Prostate gland (tissue), 2 donors: ENCODE data around the gene SOX10. TPM values are rescaled to one million over a fixed set of nuclear protein-coding genes. Genes with fewer than 3 reads are reported as not detected.
"Not testable (repeated sequence)": the region's sequence is repeated elsewhere in the genome, so short reads cannot be mapped to it uniquely, and the experiment has no call there.

Experiments
- DNase-seq: peaks from one replicate; pipeline ENCODE4 v3.0.0-alpha.2; 2019; ENCODE audit warnings: low spot score
- H3K27ac ChIP-seq, 2 donors: fragments of 200-600 bp; sonication (generic); 2 replicates each; pipeline ENCODE4 v1.5.1; 2017 to 2019
- H3K27me3 ChIP-seq: fragments of 200-600 bp; sonication (generic); replicated peaks from 2 replicates; pipeline ENCODE4 v1.5.1; 2019; ENCODE audit not compliant: insufficient read depth
- H3K36me3 ChIP-seq, 2 donors: fragments of 200-600 bp; sonication (generic); 1 replicate in 1 of 2; 2 replicates in 1 of 2; pipeline versions ENCODE4 v1.5.1 to v1.8.1; 2017 to 2019
- H3K4me1 ChIP-seq: fragments of 200-600 bp; sonication (generic); replicated peaks from 2 replicates; pipeline ENCODE4 v1.5.1; 2019
- H3K4me3 ChIP-seq, 2 donors: fragments of 200-600 bp; sonication (generic); 2 replicates each; pipeline ENCODE4 v1.5.1; 2017 to 2019
- H3K9me3 ChIP-seq: fragments of 200-600 bp; sonication (generic); 2 replicates; pipeline ENCODE4 v1.5.1; 2017
- POLR2A ChIP-seq: fragments of 450-650 bp; IDR thresholded peaks from one replicate; pipeline ENCODE4 v1.6.1; 2016; ENCODE audit warnings: antibody characterized with exemption, mild to moderate bottlenecking
- POLR2AphosphoS5 ChIP-seq: sonication (generic); formaldehyde crosslinking; IDR thresholded peaks from one replicate; pipeline ENCODE4 v1.6.1; 2017; ENCODE audit warnings: antibody characterized with exemption
- WGBS: methylation state at CpG from one replicate; pipeline ENCODE4 v1.1.5; 2018; 5-methylcytosine and 5-hydroxymethylcytosine counted together
- intact Hi-C: fragments of 100-400 bp; cut with DNase I; formaldehyde crosslinking; loops from one replicate; pipeline ENCODE4 v1.14.2; 2022
- total RNA-seq, 2 donors: library from RNA; depleted of rRNA; stranded (reverse); fragments of >200 nt; gene quantifications; one replicate each; pipeline ENCODE4 v1.1.0, GENCODE V29; 2016
- TF ChIP-seq, protein P1 (sequence below), 4 experiments: fragments of 200-600 bp in 2 of 4; fragments of 450-650 bp in 2 of 4; sonication (generic) in 2 of 4; IDR thresholded peaks; 1 replicate in 3 of 4; 2 replicates in 1 of 4; pipeline ENCODE4 v1.5.1; 2016 to 2019; ENCODE audit warnings: antibody characterized with exemption in 4 of 4, mild to moderate bottlenecking in 2 of 4, moderate library complexity in 2 of 4

SOX10 gene
- total RNA-seq, 2 donors from 2014 or later, result 3.3 to 8.1 TPM

DNA sequence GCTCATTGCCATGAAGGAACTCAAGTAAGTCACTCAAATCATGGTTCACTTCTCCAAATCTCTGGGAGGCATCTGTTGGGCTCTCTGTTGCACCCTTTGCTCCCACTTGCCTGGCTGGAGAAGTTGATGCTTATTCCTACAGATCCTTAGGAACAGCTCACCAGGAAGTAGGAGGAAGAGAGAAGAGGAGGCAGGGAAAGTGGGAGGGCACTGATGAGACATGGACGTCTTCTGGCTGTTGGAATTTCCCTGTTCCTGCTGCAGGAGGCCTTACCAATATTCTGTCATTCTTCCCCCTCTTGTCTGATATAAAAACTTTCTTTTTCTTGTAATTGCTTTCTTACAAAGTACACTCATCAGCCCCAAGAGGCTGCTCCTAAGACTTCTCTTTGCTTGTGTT, 17.2 kb downstream of the SOX10 start:
- TF ChIP-seq POLR2AphosphoS5 (no peak), POLR2A (no peak)
- TF ChIP-seq, protein P1, sequence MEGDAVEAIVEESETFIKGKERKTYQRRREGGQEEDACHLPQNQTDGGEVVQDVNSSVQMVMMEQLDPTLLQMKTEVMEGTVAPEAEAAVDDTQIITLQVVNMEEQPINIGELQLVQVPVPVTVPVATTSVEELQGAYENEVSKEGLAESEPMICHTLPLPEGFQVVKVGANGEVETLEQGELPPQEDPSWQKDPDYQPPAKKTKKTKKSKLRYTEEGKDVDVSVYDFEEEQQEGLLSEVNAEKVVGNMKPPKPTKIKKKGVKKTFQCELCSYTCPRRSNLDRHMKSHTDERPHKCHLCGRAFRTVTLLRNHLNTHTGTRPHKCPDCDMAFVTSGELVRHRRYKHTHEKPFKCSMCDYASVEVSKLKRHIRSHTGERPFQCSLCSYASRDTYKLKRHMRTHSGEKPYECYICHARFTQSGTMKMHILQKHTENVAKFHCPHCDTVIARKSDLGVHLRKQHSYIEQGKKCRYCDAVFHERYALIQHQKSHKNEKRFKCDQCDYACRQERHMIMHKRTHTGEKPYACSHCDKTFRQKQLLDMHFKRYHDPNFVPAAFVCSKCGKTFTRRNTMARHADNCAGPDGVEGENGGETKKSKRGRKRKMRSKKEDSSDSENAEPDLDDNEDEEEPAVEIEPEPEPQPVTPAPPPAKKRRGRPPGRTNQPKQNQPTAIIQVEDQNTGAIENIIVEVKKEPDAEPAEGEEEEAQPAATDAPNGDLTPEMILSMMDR (IDR thresholded peaks at IDR 0.05), result no peak
- WGBS, result 52% methylated on average over 1 of the region's 1 CpG
- intact Hi-C loops, result no loop called here
- H3K27me3 ChIP-seq, result no peaks in the 10 kb centered on the region
- no peak overlapping the region for H3K4me3 ChIP-seq
- H3K4me1 ChIP-seq, result no peaks in the 10 kb centered on the region
- peaks cover 0 to 2% of the 10 kb centered on the region in 2 donors for H3K36me3 ChIP-seq
- DNase-seq, result no peak
- no peaks in the 10 kb centered on the region for H3K9me3 ChIP-seq
- H3K27ac ChIP-seq, result no peak overlapping the region

DNA sequence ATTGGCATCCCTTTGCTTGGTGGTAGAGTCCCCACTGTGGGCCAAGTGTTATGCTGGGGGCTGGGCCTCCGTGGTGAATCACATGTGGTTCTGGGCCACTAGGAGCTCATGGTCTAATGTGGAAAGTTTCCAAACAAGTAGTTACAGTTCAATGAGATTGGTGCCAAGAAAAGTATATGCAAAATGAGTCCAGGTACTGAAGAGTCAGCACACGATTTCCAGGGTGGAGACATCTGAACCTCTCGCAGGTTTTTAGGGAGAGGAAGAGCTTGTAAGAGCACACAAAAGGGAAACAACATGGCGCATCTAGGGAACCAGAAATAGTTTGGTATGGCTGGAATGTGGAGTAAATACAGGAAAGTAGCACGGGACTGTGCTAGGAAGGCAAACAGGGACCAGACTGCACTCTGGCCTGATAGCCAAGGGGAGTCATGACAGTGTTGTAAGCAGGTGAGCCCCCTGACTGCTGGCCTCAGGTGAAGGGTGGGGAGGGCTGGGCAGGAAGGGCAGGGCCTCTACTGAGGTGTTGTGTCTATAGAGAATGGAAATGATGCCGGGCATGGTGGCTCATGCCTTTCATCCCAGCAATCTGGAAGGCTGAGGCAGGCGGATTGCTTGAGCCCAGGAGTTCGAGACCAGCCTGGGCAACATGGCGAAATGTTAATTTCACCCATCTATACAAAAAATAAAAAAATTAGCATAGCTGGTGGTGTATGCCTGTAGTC, 18.3 kb downstream of the SOX10 start:
- intact Hi-C loops, result loop anchor here (2.0 kb wide), 1 partner anchor 149 kb away; no protein-coding TSS in a partner anchor
- peaks cover 0 to 8% of the 10 kb centered on the region in 2 donors for H3K36me3 ChIP-seq
- 63% methylated on average over 9 of the region's 9 CpGs for WGBS

DNA sequence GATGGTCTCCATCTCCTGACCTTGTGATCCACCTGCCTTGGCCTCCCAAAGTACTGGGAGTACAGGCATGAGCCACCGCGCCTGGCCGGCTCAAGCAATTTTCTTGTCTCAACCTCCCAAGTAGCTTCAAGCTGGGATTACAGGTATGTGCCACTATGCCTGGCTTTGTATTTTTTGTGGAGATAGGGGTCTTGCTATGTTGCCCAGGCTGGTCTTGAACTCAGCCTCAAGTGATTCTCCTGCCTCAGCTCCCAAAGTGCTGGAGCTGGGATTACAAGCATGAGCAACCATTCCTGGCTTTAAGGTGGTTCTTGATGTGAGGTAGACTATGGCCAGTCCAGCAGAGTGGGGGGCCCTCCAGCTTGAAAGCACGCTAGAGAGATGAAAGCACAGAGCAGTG, 23.3 kb downstream of the SOX10 start:
- no peaks in the 10 kb centered on the region for H3K4me1 ChIP-seq
- no peaks in the 10 kb centered on the region for H3K9me3 ChIP-seq
- intact Hi-C loops, result no loop called here
- no peaks in the 10 kb centered on the region for H3K27me3 ChIP-seq
- no peak for DNase-seq
- peaks cover 2 to 13% of the 10 kb centered on the region in 2 donors for H3K36me3 ChIP-seq
- 97% methylated on average over 4 of the region's 4 CpGs for WGBS
- TF ChIP-seq, protein P1 (IDR thresholded peaks at IDR 0.05), result no peak
- TF ChIP-seq POLR2A (no peak), POLR2AphosphoS5 (no peak)
- H3K4me3 ChIP-seq, result no peak overlapping the region
- H3K27ac ChIP-seq, result no peak overlapping the region

More for the DNA sequence above, 18.3 kb downstream of the SOX10 start:
- no peaks in the 10 kb centered on the region for H3K9me3 ChIP-seq
- no peaks in the 10 kb centered on the region for H3K4me1 ChIP-seq
- DNase-seq, result no peak
- H3K27me3 ChIP-seq, result no peaks in the 10 kb centered on the region
- no peak overlapping the region for H3K4me3 ChIP-seq
- TF ChIP-seq, protein P1 (IDR thresholded peaks at IDR 0.05), result no peak
- TF ChIP-seq POLR2A (no peak), POLR2AphosphoS5 (no peak)
- H3K27ac ChIP-seq, result no peak overlapping the region

DNA sequence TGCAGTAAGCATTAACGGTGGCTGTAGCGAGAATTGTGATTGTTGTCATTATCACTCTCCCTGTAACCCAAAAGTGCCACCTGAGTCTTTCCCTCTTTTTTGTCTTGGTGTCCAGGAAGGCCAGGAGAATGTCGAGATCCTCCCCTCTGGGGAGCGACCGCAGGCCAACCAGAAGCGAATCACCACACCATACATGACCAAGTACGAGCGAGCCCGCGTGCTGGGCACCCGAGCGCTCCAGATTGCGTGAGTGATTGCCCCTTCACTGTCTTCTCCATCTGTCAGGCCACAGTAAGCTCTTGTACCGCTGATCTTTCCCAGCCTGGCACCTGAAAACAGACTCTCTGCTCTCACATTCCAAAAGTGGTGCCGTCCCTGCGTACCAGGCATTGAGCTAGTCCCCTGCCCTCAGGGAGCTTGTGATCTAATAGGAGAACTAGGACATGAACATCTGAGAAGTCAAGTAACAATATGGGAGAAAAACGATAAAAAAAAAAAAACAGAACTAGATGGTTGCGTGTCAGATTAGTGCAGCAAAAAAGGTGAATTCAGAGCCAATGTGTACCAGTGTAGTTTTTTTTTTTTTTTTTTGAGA, 25.0 kb downstream of the SOX10 start:
- no peak for TF ChIP-seq POLR2A
- TF ChIP-seq, protein P1 (IDR thresholded peaks at IDR 0.05), result no peak
- TF ChIP-seq POLR2AphosphoS5, result no peak
- Histone ChIP-seq H3K4me1 (no peaks in the 10 kb centered on the region), H3K9me3 (no peaks in the 10 kb centered on the region), H3K4me3 (no peak overlapping the region), H3K27ac (no peak overlapping the region), H3K27me3 (no peaks in the 10 kb centered on the region), H3K36me3 (peaks cover 2 to 13% of the 10 kb centered on the region in 2 donors)
- DNase-seq, result no peak
- 96% methylated on average over 18 of the region's 18 CpGs for WGBS
- intact Hi-C loops, result no loop called here

DNA sequence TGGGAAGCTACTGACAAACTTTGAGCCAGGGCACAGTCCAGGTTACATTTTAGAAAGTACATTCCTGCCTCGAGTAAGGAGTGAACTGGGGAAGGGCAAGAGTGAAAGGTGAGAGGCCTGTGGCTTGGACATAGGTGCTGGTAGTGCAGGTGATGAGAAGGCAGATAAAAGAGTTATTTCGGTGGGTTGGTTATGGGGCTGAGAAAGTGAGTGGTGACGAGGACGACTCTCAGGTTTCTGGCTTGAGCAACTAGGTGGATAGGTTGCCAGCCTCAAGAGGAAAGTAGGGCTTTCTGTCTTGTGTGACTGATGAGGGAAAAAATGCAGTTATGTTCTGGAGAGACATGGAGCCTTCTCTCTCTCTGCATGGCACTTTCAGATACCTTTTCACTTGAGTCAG, 27.1 kb downstream of the SOX10 start:
- Histone ChIP-seq H3K4me1 (no peaks in the 10 kb centered on the region), H3K27me3 (no peaks in the 10 kb centered on the region), H3K36me3 (peaks cover 2 to 12% of the 10 kb centered on the region in 2 donors), H3K9me3 (no peaks in the 10 kb centered on the region), H3K4me3 (no peak overlapping the region), H3K27ac (no peak overlapping the region)
- DNase-seq, result no peak
- TF ChIP-seq POLR2A, result no peak
- no peak for TF ChIP-seq POLR2AphosphoS5
- TF ChIP-seq, protein P1 (IDR thresholded peaks at IDR 0.05), result no peak
- WGBS, result 84% methylated on average over 4 of the region's 4 CpGs
- intact Hi-C loops, result no loop called here

DNA sequence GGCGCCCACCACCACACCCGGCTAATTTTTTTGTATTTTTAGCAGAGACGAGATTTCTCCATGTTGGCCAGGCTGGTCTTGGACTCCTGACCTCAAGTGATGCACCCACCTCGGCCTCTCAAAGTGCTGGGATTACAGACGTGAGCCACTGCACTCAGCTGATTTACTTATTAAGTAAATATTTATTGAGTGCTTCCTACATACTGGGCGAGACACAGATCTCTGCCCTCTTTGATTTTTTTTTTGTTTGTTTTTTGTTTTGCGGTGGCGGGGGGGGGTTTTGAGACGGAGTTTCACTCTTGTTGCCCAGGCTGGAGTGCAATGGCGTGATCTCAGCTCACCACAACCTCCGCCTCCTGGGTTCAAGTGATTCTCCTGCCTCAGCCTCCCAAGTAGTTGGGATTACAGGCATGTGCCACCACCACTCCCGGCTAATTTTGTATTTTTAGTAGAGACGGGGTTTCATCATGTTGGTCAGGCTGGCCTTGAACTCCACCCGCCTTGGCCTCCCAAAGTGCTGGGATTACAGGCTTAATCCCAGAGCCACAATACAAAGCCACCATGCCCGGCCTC, 28.4 kb downstream of the SOX10 start:
- H3K36me3 ChIP-seq, DNase-seq, intact Hi-C loops, H3K9me3 ChIP-seq, H3K27me3 ChIP-seq, H3K4me3 ChIP-seq, H3K4me1 ChIP-seq, H3K27ac ChIP-seq: not testable (repeated sequence)
- 82% methylated on average over 15 of the region's 15 CpGs for WGBS
